ENCODE data around the gene PINK1. TPM values are rescaled to one million over a fixed set of nuclear protein-coding genes. Genes with fewer than 3 reads are reported as not detected.
"Not testable (repeated sequence)": the region's sequence is repeated elsewhere in the genome, so short reads cannot be mapped to it uniquely, and the experiment has no call there.

PINK1 gene
- total RNA-seq, 1 donor, result 43.0 TPM

DNA sequence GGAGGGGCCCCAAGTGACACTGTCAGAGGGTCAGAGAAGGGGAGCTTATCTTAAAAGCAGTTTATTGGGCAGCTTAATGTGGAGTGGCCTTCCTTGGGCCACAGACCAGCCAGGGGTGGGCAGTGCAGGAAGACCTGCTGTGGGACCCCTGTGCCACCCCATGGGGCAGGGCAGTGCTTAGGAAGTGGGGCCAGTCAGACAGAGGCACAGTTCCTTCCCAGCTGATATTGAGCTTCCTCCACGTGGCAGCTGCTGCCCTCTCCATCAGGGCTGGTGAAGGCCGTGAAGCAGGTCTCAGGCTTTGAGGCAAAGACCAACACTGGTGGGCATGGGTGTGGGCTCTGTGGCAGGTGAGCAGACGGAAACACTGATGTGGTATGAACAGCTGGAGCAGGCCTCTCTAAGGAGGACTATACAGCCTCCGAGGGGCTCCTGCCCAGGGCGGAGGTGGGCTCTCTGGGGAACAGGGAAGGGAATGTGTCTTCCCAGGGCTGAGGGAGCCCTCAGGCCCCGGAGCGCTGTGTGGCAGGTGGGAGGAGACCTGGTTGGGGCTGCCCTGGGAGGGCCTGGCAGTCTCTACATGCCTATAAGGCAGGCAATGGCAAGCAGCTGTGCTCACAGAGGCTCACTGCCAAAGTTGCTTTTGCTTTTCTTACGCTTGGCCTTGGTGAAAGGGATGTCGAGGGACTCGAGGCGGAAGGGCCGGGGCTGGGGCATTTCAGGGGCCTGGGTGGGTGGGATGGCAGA is 30.9 kb downstream of the PINK1 start:
- no peak overlapping the region for H3K4me3 ChIP-seq (ENCODE audit: low read depth, low read length)
- no peak for DNase-seq (ENCODE audit: low read depth)
- TF ChIP-seq, protein P1, sequence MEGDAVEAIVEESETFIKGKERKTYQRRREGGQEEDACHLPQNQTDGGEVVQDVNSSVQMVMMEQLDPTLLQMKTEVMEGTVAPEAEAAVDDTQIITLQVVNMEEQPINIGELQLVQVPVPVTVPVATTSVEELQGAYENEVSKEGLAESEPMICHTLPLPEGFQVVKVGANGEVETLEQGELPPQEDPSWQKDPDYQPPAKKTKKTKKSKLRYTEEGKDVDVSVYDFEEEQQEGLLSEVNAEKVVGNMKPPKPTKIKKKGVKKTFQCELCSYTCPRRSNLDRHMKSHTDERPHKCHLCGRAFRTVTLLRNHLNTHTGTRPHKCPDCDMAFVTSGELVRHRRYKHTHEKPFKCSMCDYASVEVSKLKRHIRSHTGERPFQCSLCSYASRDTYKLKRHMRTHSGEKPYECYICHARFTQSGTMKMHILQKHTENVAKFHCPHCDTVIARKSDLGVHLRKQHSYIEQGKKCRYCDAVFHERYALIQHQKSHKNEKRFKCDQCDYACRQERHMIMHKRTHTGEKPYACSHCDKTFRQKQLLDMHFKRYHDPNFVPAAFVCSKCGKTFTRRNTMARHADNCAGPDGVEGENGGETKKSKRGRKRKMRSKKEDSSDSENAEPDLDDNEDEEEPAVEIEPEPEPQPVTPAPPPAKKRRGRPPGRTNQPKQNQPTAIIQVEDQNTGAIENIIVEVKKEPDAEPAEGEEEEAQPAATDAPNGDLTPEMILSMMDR (IDR thresholded peaks at IDR 0.05; ENCODE audit: insufficient read depth, low read length), result no peak

DNA sequence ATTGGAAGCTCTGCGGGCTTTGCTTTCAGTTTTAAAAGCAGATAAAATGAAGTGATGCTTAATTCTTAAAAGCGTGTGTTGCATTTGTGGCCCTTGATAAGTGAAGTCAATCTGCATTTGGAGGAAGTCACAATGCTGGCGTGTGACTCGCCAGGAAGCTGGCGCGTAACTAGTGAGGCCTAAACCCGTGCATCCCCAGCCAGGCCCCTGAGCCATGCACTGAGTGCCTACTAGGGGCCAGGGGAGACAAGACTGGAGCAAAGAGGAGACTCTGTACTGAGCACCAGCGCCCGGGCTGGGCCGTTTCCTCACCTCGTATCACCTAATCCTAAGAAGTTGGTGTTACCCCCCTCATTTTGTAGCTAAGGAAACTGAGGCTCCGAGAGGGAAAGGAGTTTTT is 32.5 kb downstream of the PINK1 start:
- no peak for DNase-seq (ENCODE audit: low read depth)
- TF ChIP-seq, protein P1 (IDR thresholded peaks at IDR 0.05; ENCODE audit: insufficient read depth, low read length), result no peak

DNA sequence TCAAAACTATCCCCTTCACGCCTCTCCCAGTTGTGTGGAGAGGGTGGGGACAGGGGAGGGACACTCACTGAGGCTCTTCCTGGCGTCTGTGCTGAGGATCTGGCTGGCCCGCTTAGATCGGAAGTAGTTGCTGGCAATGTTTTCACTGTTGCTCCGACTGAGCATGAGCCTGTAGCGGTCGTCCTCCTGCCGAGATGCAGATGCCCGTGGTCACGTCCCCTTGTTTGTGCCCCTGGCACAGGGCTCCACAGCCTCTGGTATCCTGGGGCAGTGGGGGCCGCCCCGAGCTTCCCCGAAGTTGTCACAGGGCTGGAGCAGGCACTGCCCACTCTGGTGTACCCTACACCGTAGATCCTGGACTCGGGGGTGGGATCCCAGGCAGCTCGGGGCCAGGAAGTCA is 32.9 kb downstream of the PINK1 start:
- TF ChIP-seq, protein P1 (IDR thresholded peaks at IDR 0.05; ENCODE audit: insufficient read depth, low read length), result no peak
- DNase-seq (ENCODE audit: low read depth), result no peak
- no peak overlapping the region for H3K4me3 ChIP-seq (ENCODE audit: low read depth, low read length)

More for the DNA sequence above, 32.5 kb downstream of the PINK1 start:
- H3K4me3 ChIP-seq (ENCODE audit: low read depth, low read length), result no peak overlapping the region

GRCh38 chr1:20666804-20667203 is 33.5 kb downstream of the PINK1 start:
- no peak overlapping the region for H3K4me3 ChIP-seq (ENCODE audit: low read depth, low read length)
- no peak for DNase-seq (ENCODE audit: low read depth)
- TF ChIP-seq, protein P1 (IDR thresholded peaks at IDR 0.05; ENCODE audit: insufficient read depth, low read length), result no peak

GRCh38 chr1:20668581-20668980 is 35.3 kb downstream of the PINK1 start:
- DNase-seq (ENCODE audit: low read depth), result no peak
- TF ChIP-seq, protein P1 (IDR thresholded peaks at IDR 0.05; ENCODE audit: insufficient read depth, low read length), result no peak
- no peak overlapping the region for H3K4me3 ChIP-seq (ENCODE audit: low read depth, low read length)

- no peak for DNase-seq (ENCODE audit: low read depth)
- H3K4me3 ChIP-seq (ENCODE audit: low read depth, low read length), result no peak overlapping the region
- TF ChIP-seq, protein P1 (IDR thresholded peaks at IDR 0.05; ENCODE audit: insufficient read depth, low read length), result no peak
These were observed 37.7 kb downstream of the PINK1 start for GRCh38 chr1:20670936-20671335.

DNA sequence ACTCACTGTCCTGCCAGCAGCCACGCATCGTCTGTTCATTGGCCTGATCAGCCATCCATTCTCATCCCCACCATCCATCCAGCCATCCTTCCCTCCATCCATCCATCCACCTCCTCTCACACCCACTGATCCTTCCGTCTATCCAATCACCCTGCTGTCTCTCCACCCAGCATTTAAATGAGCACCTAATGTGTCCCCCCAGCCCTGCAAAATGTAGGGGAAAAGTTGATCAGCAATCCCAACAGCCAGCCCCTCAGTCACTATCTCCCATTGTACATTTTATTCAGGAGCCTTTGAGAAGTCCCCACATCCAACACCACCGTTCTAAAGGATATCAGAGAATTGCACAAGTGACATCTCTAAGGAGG is 39.0 kb downstream of the PINK1 start:
- TF ChIP-seq, protein P1 (IDR thresholded peaks at IDR 0.05; ENCODE audit: insufficient read depth, low read length), result no peak
- DNase-seq (ENCODE audit: low read depth), result no peak
- no peak overlapping the region for H3K4me3 ChIP-seq (ENCODE audit: low read depth, low read length)

- DNase-seq (ENCODE audit: low read depth); H3K4me3 ChIP-seq (ENCODE audit: low read depth, low read length): not testable (repeated sequence)
These were observed 40.4 kb downstream of the PINK1 start for GRCh38 chr1:20673626-20674025.

All from fibroblast of the aortic adventitia (primary cell).